Activated CD4-positive, alpha-beta T cell treated with anti-CD3 and anti-CD28 coated beads, Interleukin-2, amount 50 U/mL, for 4 hours (primary cell): ENCODE measurements around the gene GLT1D1.

Experiments used
- DNase-seq, 2 experiments: peaks; one replicate each; pipeline ENCODE4 v3.0.0-alpha.2; 2020

The GLT1D1 gene

GRCh38 chr12:128856035-128856790 is 2.9 kb downstream of the GLT1D1 start:
- no peak for DNase-seq

- DNase-seq: no peak
These were observed 3.5 kb downstream of the GLT1D1 start for GRCh38 chr12:128856791-128857078.

- no peak for DNase-seq
These were observed 4.0 kb downstream of the GLT1D1 start for GRCh38 chr12:128857133-128857763.

GRCh38 chr12:128859311-128859710 is 6.0 kb downstream of the GLT1D1 start:
- no peak for DNase-seq

GRCh38 chr12:128861226-128862016 is 8.1 kb downstream of the GLT1D1 start:
- DNase-seq: no peak

GRCh38 chr12:128863957-128864356 is 10.7 kb downstream of the GLT1D1 start:
- DNase-seq: no peak

- DNase-seq: no peak
These were observed 11.4 kb downstream of the GLT1D1 start for GRCh38 chr12:128864516-128865186.

GRCh38 chr12:128867466-128867865 is 14.2 kb downstream of the GLT1D1 start:
- DNase-seq: no peak

GRCh38 chr12:128871516-128871892 is 18.2 kb downstream of the GLT1D1 start:
- DNase-seq: no peak

GRCh38 chr12:128872303-128872702 is 19.0 kb downstream of the GLT1D1 start:
- DNase-seq: no peak

- DNase-seq: no peak
These were observed 23.3 kb downstream of the GLT1D1 start for GRCh38 chr12:128876559-128876958.

- no peak for DNase-seq
These were observed 26.9 kb downstream of the GLT1D1 start for GRCh38 chr12:128879898-128880764.

- no peak for DNase-seq
These were observed 38.6 kb downstream of the GLT1D1 start for GRCh38 chr12:128891856-128892255.

GRCh38 chr12:128903236-128903635 is 50.0 kb downstream of the GLT1D1 start:
- DNase-seq: no peak

- no peak for DNase-seq
These were observed 51.8 kb downstream of the GLT1D1 start for GRCh38 chr12:128905003-128905544.

- DNase-seq: no peak
These were observed 53.3 kb downstream of the GLT1D1 start for GRCh38 chr12:128906485-128907137.

GRCh38 chr12:128908254-128908653 is 55.0 kb downstream of the GLT1D1 start:
- no peak for DNase-seq

GRCh38 chr12:128909653-128910052 is 56.4 kb downstream of the GLT1D1 start:
- no peak for DNase-seq

GRCh38 chr12:128910629-128911028 is 57.4 kb downstream of the GLT1D1 start:
- no peak for DNase-seq

GRCh38 chr12:128911861-128912260 is 58.6 kb downstream of the GLT1D1 start:
- DNase-seq: no peak

- DNase-seq: no peak
These were observed 61.8 kb downstream of the GLT1D1 start for GRCh38 chr12:128914908-128915563.
